Activated T-cell treated with anti-CD3 and anti-CD28 coated beads for 48 hours (primary cell): ENCODE data around the gene CMPK1.
"Not testable (repeated sequence)": the region's sequence is repeated elsewhere in the genome, so short reads cannot be mapped to it uniquely, and the experiment has no call there.

Experiments used
- DNase-seq: peaks from one replicate; pipeline ENCODE4 v3.0.0-alpha.2; 2020; ENCODE audit warnings: low read depth

CMPK1 gene, protein sequence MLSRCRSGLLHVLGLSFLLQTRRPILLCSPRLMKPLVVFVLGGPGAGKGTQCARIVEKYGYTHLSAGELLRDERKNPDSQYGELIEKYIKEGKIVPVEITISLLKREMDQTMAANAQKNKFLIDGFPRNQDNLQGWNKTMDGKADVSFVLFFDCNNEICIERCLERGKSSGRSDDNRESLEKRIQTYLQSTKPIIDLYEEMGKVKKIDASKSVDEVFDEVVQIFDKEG

DNA sequence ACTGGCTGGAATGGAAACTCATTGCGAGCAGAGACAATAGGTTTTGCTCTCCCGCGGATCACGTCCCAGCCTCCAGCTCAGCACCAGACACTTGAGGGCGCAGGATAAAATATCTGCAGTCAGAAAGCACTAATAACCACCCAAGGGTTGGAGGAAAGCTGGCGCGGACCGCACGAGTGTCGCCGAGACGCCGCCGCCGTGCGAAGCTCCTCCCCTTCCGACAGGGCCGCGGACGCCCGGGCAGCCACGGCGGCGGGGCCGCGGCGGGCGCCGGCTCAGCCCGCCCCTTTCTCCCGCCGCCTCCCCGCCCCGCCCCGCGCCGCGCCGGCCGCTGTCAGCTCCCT, at the start of gene CMPK1:
CMPK1 (plus strand) TSS at position 213 of the 344 bp plus-strand sequence. CDS start 156 bp downstream, outside the sequence.
- DNase-seq, result peak; percentile 77

DNA sequence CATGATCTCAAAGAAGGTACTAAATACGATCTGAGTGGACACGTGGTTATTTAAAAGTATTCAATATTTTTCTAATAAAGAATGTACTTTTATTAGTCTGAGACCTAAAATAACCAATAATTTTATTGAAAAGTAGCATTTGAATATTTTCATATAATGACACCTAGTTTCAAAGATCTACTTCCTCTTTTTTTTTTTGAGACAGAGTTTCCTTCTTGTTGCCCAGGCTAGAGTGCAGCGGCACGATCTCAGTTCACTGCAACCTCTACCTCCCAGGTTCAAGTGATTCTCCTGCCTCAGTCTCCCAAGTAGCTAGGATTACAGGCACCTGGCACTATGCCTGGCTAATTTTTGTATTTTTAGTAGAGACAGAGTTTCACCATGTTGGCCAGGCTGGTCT, 45.5 kb upstream of the CMPK1 start:
- DNase-seq, result not testable (repeated sequence)

DNA sequence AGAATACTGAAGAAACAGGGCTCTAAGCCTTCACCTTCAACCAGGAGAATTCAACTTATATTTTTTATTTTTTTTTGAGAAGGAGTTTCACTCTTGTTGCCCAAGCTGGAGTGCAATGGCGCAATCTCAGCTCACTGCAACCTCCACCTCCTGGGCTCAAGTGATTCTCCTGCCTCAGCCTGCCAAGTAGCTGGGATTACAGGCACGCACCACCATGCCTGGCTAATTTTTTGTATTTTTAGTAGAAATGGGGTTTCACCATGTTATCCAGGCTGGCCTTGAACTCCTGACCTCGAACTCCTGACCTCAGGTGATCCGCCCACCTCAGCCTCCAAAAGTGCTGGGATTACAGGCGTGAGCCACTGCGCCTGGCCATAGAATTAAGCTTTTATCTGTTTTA, 38.7 kb upstream of the CMPK1 start:
- not testable (repeated sequence) for DNase-seq

DNA sequence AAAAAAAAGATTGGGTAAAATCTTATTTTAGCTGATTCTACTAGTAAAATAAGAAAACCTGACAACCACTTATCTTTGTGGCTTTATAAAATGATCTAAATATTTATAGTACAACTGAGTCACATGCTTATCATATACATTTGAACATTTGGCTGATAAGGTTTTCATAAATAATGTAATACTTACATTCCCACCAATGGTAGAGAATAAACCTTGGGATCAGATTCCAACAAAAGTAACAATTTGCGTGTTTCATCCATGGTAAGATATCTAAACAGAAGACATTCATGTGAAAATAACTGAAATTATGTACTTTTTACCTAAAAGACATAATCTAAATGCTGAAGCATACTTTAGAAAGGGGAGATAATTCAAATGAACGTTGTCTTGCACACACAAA, 38.0 kb upstream of the CMPK1 start:
- no peak for DNase-seq

DNA sequence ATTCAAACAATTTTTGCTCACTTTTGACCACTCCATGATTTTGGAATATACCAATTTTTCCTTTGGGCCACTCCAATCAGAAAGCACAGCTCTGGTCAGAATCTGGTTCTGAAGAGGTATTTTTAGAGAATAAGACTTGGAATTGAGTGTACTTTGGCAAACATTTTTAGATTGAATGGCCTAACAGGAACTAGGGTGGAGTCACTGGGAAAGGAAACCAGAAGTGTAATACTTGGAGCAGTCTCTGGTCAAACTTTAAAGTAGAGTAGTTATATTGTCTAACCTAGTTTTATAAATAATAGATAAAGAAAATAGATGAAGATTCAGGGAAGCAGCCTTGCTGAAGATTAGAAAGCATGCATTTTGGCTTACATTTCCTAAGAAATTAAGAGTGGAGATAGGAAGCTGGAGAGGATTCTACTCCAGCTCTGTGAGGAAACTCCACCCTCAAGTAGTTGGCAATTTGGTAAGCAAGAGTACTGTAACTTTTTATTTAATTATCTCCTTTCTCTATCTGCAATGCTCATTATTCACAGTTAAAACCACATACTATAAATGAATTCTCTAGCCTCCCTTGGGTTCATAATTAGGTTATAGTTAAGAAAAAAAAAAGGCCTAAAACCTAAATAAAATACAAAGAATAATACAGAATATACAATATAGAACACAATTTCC, 35.4 kb upstream of the CMPK1 start:
- DNase-seq, result no peak

DNA sequence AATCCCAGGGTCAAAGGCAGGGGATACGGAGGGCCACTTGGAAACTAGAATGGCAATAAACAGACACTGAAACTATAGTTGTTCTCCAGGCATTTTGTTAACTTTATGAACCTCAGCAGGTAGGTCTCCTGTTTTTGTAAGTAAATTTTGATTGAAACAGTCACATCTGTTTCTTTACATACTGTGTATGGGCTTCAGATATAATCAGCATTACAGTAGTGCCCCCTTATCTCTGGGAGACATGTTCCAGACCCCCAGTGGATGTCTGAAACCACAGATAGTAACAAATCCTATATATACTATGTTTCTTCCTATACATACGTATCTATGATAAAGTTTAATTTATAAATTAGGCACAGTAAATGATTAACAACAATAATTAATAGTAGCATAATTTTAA, 31.1 kb upstream of the CMPK1 start:
- no peak for DNase-seq

DNA sequence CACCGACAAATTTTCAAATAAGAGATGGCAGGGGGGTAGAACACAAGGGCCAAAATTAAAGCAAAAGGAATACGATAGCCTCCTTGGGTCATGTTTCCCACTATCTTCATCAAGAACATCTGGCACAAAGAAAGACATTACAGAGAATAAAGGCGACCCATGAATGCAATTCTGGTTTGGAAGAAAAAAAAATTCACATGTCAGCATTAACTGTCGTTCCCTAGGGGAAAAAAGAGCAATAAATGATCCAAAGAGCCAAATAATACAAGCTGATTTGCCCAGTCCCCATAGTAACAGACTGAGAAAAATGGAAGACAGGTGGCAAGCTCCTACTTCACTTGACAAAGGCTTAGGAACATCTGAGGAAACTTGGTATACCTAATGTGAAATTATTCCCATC, 24.2 kb upstream of the CMPK1 start:
- DNase-seq, result no peak

DNA sequence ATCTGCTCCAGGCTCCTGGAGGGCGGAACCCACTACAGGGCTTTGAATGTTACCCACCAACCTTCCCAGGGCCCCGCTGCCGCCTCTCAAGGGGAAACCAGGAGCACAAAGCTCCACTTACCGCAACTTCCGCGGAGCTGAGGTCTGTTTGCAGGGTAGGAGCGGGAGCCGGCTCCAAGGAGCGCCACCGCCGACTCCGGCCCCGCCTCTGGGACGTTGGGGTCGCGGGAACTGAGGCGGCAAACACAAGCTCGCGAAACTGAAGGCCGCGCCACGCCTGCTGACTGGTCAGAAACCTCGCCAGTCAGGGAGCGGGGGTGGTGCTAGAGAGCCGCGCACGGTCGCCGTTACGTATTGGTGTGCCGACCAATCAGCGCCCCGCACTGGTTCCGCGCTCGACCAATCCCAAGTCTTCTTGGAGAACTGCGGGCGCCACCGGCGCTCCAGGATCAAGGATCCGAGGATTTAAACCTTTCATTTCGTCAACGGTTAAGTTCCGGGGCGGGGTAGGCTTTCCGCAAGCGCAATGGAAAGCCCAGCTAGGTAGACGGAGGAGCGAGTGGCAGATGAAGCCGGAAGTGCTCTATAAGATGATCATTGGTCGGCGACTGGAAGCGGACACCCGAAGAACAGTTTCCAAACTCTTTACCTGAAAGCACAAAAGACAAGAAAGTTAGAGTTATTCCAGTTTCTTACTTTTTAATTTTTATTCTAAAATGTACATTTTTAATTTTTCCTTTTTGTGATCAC, 19.5 kb upstream of the CMPK1 start, which contains the start of gene STIL:
STIL (minus strand) TSS at position 233 of the 750 bp plus-strand sequence. CDS start 3,828 bp downstream, outside the sequence.
- DNase-seq, result peak; percentile 97

DNA sequence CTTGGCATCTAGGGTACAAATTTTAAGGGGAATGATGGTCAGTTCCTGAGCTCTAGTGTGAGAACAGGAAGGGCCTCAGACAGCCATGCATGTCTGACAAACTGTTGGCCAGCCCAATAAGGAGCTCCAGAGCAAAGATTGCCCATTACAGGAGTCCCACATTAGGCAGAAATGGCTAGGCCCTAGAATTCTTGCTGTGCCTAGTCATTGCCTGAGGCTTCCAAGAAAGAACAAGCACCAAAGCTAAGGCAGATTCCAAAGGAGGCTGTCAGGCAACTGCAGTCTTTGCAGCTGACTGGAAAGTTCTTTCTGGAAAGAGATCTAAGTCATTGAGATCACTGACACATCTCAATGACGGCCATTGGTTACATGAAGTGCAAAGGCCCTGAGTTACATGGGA, 15.7 kb upstream of the CMPK1 start:
- DNase-seq, result no peak

DNA sequence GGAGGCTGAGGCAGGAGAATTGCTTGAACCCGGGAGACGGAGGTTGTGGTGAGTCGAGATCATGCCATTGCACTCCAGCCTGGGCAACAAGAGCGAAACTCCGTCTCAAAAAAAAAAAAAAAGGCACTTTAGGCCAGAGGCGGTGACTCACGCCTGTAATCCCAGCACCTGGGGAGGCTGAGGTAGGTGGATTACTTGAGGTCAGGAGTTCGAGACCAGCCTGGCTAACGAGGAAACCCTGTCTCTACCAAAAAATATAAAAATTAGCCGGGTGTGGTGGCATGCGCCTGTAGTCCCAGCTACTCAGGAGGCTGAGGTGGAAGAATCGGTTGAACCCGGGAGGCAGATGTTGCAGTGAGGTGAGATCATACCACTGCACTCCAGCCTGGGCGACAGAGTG, 13.6 kb upstream of the CMPK1 start:
- not testable (repeated sequence) for DNase-seq

DNA sequence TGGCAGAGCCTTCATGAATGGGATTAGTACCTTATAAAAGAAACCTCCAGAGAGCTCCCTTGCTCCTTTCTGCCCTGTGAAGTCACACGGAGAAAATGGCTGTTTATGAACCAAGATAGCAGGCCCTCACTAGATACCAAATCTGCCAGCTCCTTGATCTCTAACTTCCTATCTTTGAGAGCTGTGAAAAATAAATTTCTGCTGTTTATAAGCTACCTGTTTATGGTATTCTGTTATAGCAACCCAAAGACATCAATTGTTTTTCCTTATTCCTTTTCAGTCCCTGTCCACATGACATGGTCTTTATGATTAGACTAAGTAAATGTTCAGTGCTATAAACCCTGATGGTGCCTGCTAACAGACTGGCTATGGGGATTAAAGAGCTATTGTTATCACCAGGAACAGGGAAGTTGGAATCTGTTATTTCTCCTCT, 10.0 kb upstream of the CMPK1 start:
- DNase-seq, result no peak

DNA sequence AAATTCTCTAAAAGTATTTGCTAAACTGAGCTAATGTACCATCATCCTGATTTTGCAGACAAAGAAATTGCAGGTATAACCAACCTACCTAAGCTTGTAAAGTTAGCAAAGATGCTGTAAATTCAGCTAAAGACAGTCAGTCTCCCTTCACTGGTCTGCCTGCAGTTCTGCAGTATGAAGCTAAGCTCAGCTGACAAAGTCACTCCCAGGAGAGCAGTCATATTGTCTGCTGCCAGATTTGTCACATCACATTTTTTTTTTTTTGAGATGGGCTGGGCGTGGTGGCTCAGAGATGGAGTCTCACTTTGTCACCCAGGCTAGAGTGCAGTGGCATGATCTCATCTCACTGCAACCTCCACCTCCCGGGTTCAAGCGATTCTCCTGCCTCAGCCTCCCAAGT, 8.9 kb upstream of the CMPK1 start:
- DNase-seq, result no peak

DNA sequence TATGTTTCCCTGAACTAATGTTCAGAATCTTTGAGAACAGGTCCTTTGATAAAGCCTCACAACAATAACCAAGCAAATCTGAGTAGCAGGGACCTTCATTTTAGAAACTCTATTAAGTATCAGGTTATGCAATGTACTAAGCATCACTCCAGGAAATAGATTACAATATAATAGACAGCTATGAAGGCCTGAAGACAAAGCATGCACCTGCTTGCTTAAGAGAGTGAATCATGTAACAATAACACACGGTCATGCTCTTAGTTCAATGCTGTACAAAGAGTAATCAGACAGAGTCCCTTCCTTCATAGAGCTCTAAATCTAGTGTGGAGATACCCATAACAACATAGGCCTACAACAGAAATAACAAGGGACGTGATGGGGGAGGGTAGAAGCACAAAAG, 8.1 kb upstream of the CMPK1 start:
- DNase-seq, result no peak

DNA sequence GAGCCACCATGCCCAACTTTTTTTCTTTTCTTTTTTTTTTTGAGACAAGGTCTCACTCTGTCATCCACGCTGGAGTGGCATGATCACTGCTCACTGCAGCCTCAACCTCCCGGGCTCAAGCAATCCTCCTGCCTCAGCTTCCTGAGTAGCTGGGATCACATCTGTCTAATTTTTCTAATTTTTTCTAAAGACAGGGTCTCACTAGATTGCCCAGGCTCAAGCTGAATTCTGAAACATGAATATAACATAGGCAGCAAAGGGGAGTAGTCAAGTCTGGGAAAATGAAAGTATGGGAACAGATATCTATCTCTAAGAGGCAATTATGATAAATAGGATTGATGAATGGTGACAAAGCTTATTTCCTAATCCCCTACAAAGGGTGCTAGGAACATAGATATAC, 7.3 kb upstream of the CMPK1 start:
- no peak for DNase-seq

DNA sequence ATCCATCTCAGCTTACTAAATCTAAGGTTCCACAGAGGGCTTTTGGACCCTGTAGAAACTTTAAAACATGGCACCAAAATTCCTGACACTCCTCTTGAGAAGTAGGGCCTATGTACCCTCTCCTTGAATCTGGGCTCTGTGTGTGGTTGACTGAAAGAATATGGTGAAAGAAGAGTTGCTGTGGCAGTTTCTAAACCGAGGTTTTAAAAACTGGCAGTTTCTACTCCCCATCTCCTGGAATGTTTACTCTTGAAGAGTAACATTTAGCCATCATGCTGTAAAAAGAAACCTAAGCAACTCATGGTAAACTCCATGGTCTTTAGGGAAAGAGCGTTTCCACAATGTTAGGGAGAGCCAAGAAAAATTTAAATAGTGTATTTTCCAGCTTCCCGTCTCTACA, 4.6 kb upstream of the CMPK1 start:
- DNase-seq, result no peak

DNA sequence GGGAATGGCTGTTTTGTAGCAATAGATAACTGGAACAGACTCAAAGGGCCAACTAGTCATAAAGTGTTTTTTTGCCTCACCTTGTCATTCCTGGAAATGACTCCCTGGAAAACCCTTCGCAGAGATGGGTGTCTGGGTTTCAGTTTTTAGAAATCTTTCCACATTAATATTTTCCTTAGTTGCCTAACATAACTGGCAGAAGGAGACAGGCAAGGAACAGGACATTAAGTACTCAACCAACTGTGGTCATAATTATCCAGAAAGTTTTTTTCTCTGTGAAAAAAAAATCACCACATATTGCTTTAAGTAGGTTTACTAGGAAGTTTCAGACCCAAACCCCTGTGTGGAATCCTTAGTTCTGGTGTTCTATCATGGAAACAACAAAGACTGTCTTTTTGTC, 3.4 kb upstream of the CMPK1 start:
- no peak for DNase-seq

DNA sequence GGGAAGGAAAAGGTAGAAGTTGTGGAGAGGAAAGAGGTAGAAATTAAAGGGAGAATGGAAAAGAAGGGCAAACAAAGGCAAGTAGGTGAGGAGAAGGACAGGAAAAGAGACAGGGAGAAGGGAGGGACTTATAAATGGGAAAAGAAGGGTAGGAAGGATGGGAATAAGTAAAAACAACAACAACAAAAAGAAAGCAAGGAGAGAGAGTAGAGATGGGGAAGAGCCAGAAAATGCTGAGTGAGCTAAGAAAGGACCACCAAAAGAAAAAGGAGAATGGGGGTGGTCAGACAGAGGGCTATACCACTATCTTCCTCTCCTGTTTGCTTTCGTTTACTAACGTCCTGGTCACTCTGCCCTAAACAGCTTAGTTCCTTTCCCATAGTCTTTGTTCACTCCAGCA, 1.7 kb upstream of the CMPK1 start:
- no peak for DNase-seq

DNA sequence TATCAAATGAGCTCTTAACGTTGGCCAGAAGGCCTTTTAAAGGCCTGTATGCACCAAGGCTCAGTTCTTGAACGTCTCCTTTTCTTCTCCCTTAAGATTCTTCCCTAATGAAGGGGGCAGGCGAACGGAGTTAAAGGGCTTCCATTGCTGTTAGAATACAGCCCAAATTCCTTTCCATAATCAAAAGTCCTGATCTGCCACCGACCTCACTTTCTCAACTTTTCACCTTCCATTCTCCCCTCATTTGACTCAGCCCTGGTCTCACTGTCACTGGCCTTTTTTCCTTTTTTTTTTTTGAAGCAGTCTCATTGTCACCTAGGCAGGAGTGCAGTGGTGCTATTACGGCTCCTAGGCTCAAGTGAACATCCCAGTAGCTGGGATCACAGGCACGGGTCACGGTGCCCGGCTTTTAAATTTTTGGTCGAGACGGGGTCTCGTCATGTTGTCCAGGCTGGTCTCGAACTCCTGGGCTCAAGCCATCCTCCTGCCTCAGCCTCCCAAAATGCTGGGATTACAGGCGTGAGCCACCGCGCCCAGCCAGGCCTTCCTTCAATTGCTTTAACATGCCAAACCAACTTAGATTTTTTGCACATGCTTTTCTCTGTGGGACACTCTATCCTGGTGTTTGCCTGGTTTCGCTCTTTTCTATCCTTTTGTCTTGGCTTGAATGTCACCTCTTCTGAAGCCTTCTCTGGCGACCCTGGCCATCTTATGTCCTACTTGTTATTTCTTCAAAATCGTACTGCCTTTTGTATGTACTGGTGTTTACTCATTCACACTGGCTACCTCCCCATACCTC, 612 bp upstream of the CMPK1 start:
- DNase-seq, result no peak

DNA sequence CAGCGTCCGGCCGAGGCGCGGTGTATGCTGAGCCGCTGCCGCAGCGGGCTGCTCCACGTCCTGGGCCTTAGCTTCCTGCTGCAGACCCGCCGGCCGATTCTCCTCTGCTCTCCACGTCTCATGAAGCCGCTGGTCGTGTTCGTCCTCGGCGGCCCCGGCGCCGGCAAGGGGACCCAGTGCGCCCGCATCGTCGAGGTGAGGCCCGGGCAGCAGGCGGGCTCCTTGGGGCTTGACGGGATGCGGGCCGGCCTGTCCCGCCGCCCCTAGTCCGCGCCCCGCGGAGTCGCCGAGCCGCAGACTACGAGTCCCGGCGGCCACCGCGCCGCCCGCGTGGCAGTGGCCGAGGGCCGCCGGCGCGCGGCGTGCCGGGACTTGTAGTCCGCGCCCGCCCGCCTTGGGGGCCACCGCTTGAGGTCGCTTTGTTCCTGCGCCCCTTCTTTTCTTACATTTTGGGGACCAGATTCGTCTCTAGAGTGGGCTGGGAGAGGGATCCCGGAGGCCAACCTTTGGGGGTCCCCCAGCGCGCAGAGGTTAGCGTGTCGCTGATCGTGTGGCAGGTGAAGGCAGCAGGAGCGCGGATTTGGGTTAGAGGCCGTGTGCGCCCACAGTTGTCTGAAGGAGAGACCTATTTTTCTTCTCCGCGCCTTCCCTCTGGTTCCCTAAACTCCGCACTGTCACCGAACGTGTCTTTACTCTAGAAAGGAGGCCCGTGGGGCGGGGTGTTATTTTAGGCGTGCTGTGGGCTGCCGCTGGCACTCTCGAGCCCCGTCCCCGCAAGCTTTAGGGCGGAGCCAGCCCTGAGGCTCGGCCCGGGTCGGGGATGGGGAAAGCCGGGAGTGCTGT, 553 bp downstream of the CMPK1 start:
- DNase-seq, result peak; percentile 77

DNA sequence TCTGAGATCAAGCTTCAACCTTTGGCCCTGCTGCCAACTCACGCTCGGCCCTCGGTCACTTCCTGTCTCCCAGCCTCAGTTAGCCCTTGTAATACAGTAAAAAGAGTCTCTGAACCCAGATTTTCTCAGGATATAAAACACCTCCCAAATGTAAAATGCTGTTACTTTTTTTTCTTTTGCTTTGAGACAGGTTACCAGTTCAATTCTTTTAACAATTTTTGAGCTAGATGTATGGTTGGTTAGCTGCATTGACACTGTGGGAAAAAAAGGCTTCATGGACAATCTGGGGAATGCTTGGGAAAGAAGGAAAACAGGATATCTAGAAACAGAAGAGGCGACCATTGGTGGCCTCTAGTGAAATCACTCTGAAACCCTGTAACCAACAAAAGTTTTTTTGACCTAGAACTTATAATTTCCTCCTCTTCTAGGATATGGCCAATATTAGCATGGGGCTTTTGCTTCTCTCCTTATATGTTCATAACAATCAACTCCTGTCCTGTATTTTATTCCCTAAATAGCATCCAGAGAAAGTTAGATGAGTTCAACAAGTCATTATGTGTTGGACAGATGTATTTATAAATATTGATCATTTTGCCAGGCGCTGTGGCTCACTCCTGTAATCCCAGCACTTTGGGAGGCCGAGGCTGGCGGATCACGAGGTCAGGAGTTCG, 1.3 kb downstream of the CMPK1 start:
- DNase-seq, result no peak

DNA sequence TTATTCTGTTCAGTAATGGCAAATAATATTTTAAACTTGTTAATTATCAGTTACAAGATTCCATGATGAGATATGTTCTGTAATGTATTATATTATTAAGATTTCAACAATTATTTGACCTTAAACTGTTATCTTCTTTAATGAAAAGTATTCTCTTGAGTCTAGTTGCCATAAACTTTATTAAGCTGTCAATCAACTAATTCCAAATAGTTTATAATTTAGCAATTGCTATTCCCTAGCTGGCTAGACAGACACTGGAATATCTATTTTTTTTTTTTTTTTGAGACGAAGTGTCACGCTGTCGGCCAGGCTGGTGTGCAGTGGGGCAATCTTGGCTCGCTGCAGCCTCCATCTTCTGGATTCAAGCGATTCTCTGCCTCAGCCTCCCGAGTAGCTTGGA, 3.8 kb downstream of the CMPK1 start:
- no peak for DNase-seq
